ENCODE measurements around the gene LGALS7. TPM values are rescaled to one million over a fixed set of nuclear protein-coding genes. Genes with fewer than 3 reads are reported as not detected.

LGALS7 gene
- total RNA-seq, 3 donors from 2014 or later (not counting 1 experiment from before 2014, with no cell fraction given) = not detected

DNA sequence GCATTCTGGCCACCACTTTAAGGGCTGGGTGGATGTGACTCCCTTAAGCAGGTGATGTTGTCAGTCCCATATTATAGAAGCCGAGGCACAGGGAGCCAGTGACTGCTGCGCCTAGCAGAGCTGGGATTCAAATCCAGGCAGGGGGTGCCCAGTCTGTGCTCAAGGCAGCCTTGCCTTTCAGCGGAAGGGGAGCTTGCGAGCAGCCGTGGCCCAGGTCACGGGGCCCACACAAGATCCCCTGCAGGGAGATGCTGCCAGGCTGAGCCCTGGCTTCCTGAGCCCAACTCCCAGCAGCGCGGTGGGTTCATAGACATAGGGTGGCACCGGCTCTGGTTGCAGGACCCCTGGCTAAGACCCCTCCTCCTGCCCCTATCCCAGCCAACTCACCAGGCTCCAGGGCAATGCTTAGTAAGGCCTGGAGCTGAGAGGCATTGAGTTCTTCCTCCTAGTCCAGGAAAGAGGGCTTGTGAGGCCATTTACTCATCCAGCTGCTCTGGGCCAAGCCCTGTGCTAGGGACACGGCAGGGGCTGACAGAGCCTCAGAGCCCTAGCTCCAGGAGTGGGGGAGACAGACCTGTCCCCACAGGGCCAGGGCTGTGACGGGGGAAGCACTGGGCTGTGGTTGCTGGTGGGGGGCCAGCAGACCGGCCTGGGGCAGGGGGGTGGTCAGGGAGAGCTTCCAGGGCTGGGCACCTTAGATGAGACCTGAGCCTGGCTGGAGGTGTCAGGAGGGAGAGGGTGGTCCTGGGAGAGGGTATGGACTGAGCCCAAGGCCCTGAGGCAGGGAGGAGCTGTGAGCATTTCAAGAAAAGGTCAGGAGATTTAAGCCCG, 38.7 kb downstream of the LGALS7 start:
- DNase-seq = peak; percentile 49 to 76
- Mint-ChIP-seq H3K4me3 (peak overlapping the region; percentile 87), H3K27me3 (ENCODE audit: low read depth in 2 of 2) (no peaks in the 10 kb centered on the region), H3K4me1 (peaks cover 72 to 82% of the 10 kb centered on the region in 2 donors), H3K9me3 (no peaks in the 10 kb centered on the region), H3K36me3 (peaks cover 6% of the 10 kb centered on the region), H3K27ac (peak overlapping the region; percentile 86 to 95)
- no peaks in the 10 kb centered on the region for H3K9me3 ChIP-seq (ENCODE audit: control insufficient read depth, insufficient read depth, low read length)
- peak overlapping the region; percentile 78 for H3K27ac ChIP-seq (ENCODE audit: low read length)
- TF ChIP-seq, protein P1, sequence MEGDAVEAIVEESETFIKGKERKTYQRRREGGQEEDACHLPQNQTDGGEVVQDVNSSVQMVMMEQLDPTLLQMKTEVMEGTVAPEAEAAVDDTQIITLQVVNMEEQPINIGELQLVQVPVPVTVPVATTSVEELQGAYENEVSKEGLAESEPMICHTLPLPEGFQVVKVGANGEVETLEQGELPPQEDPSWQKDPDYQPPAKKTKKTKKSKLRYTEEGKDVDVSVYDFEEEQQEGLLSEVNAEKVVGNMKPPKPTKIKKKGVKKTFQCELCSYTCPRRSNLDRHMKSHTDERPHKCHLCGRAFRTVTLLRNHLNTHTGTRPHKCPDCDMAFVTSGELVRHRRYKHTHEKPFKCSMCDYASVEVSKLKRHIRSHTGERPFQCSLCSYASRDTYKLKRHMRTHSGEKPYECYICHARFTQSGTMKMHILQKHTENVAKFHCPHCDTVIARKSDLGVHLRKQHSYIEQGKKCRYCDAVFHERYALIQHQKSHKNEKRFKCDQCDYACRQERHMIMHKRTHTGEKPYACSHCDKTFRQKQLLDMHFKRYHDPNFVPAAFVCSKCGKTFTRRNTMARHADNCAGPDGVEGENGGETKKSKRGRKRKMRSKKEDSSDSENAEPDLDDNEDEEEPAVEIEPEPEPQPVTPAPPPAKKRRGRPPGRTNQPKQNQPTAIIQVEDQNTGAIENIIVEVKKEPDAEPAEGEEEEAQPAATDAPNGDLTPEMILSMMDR (IDR thresholded peaks at IDR 0.05) = no peak
- peak; percentile 41 to 52 (median 43) for ATAC-seq
- peaks cover 23% of the 10 kb centered on the region for H3K36me3 ChIP-seq (ENCODE audit: control insufficient read depth, insufficient read depth, low read length)
- WGBS (ENCODE audit: insufficient coverage) = 3% methylated on average over 13 of the region's 13 CpGs
- intact Hi-C loops (cut with micrococcal nuclease) = loop anchor here (1.0 to 10.0 kb wide), 3 partner anchors 37 to 196 kb away; partner anchors contain the start of genes MRPS12 and SARS2
- peaks cover 80% of the 10 kb centered on the region for H3K4me1 ChIP-seq (ENCODE audit: control insufficient read depth, insufficient read depth, low read length)
- H3K4me3 ChIP-seq (ENCODE audit: low read length) = peak overlapping the region; percentile 72
- H3K27me3 ChIP-seq (ENCODE audit: control insufficient read depth, insufficient read depth, low read length) = no peaks in the 10 kb centered on the region

DNA sequence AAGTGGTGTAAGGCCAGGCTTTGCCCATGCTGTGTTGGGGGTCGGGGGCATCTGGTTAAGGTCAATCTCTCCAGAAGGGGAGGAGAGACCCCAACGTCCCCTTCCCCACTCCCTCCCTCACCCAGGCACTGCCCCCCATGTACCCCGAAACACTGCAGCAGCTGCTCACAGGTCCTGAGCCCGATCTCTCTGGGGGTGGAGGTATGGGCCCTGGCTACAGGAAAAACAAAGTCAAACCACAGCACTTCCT, 39.2 kb downstream of the LGALS7 start:
- H3K4me1 Mint-ChIP-seq = peaks cover 70 to 79% of the 10 kb centered on the region in 2 donors
- DNase-seq (no peak), ATAC-seq (peak in 1 of 3 donors; percentile 33)
- Histone ChIP-seq H3K27me3 (ENCODE audit: control insufficient read depth, insufficient read depth, low read length) (no peaks in the 10 kb centered on the region), H3K27ac (ENCODE audit: low read length) (peak overlapping the region; percentile 78), H3K36me3 (ENCODE audit: control insufficient read depth, insufficient read depth, low read length) (peaks cover 28% of the 10 kb centered on the region), H3K4me3 (ENCODE audit: low read length) (peak overlapping the region; percentile 72), H3K4me1 (ENCODE audit: control insufficient read depth, insufficient read depth, low read length) (peaks cover 80% of the 10 kb centered on the region), H3K9me3 (ENCODE audit: control insufficient read depth, insufficient read depth, low read length) (no peaks in the 10 kb centered on the region)
- H3K27ac Mint-ChIP-seq = peak overlapping the region; percentile 86 to 95
- peaks cover 6% of the 10 kb centered on the region for H3K36me3 Mint-ChIP-seq
- intact Hi-C loops (cut with micrococcal nuclease) = loop anchor here (1.0 to 10.0 kb wide), 3 partner anchors 37 to 196 kb away; partner anchors contain the start of genes MRPS12 and SARS2
- no peaks in the 10 kb centered on the region for H3K27me3 Mint-ChIP-seq (ENCODE audit: low read depth in 2 of 2)
- no peaks in the 10 kb centered on the region for H3K9me3 Mint-ChIP-seq
- TF ChIP-seq, protein P1 (IDR thresholded peaks at IDR 0.05) = no peak
- H3K4me3 Mint-ChIP-seq = peak overlapping the region; percentile 87
- WGBS (ENCODE audit: insufficient coverage) = 0% methylated on average over 1 of the region's 4 CpGs

DNA sequence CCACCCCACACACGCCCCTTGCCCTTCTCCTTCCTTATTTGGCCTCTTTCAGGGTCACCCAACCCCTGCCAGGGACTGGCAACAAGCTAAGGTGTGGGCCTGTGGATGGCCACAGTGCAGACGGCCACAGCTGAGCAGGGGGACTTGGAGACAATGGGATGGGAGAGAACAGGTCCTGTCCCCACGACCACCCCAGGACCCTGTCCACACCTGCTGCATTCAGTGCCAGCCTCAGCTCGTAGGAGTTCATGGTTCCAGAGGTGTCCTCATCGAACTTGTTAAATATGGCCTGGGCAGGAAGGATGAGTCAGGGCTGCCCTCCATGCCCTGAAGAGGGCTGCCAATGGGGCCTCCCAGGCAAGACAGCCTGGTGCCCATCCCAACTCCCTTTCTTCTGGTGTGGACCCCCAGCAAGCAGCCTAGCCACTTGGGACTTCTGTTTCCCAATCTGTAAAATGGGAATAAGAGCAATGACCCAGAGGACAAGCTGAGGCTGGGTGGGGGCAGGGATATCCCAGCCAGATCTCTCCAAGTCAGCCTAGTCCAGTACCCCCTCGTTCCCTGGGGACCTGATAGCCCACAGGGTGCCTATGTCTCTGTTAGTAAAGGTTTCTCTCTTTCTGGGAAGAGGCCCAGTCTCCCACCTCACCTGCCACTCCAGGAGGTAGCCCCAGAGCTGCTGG, 39.7 kb downstream of the LGALS7 start:
- peak in 1 of 2 donors; percentile 38 for DNase-seq
- Mint-ChIP-seq H3K27ac (peak overlapping the region; percentile 86 to 95), H3K4me3 (peak overlapping the region; percentile 87), H3K27me3 (ENCODE audit: low read depth in 2 of 2) (no peaks in the 10 kb centered on the region), H3K4me1 (peaks cover 65 to 78% of the 10 kb centered on the region in 2 donors), H3K36me3 (peaks cover 6% of the 10 kb centered on the region), H3K9me3 (no peaks in the 10 kb centered on the region)
- Histone ChIP-seq H3K9me3 (ENCODE audit: control insufficient read depth, insufficient read depth, low read length) (no peaks in the 10 kb centered on the region), H3K4me3 (ENCODE audit: low read length) (peak overlapping the region; percentile 72), H3K27ac (ENCODE audit: low read length) (peak overlapping the region; percentile 78), H3K36me3 (ENCODE audit: control insufficient read depth, insufficient read depth, low read length) (peaks cover 31% of the 10 kb centered on the region), H3K4me1 (ENCODE audit: control insufficient read depth, insufficient read depth, low read length) (peaks cover 80% of the 10 kb centered on the region), H3K27me3 (ENCODE audit: control insufficient read depth, insufficient read depth, low read length) (no peaks in the 10 kb centered on the region)
- 55% methylated on average over 6 of the region's 6 CpGs for WGBS (ENCODE audit: insufficient coverage)
- peak in 1 of 3 donors; percentile 25 for ATAC-seq
- TF ChIP-seq, protein P1 (IDR thresholded peaks at IDR 0.05) = no peak
- intact Hi-C loops (cut with micrococcal nuclease) = loop anchor here (1.0 to 10.0 kb wide), 3 partner anchors 36 to 197 kb away; partner anchors contain the start of genes MRPS12 and SARS2
